Fibroblast of gingiva (primary cell): ENCODE results near the gene OR51G2.

Experiments used
- DNase-seq: peaks from one replicate; pipeline ENCODE4 v3.0.0-alpha.2; 2011; ENCODE audit warnings: low read depth

Gene OR51G2

GRCh38 chr11:4863876-4864275 lies 55.3 kb downstream of the OR51G2 start:
- no peak for DNase-seq
